SH-SY5Y (cell line): ENCODE measurements around the gene BLMH.

Experiments
- GATA2 ChIP-seq: IDR thresholded peaks from 2 replicates; pipeline ENCODE4 v1.6.1; 2011; ENCODE audit warnings: mild to moderate bottlenecking, low read depth, low read length
- GATA3 ChIP-seq: IDR thresholded peaks from 2 replicates; pipeline ENCODE4 v1.6.1; 2011; ENCODE audit warnings: low read depth, mild to moderate bottlenecking, low read length, moderate library complexity

BLMH gene

DNA sequence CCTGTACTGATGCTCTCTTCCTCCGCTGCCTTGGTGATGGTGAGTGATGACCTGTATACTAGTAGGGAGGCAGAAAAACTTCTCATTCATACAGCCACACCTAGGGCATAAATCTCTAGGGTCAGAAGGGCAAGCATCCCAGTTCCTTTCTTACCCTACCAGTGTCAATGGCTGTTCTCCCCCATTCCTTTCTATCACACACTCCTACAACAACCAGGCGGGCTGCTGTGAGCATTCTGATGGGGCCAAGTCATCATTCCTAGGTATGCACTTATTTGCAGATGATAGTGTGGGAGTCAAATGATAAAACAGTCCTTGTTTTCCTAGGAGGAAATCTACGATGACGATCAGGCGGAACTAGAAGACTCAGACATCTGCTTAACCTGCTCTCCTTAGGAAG is 42.3 kb downstream of the BLMH start:
- TF ChIP-seq GATA3 (no peak), GATA2 (no peak)

DNA sequence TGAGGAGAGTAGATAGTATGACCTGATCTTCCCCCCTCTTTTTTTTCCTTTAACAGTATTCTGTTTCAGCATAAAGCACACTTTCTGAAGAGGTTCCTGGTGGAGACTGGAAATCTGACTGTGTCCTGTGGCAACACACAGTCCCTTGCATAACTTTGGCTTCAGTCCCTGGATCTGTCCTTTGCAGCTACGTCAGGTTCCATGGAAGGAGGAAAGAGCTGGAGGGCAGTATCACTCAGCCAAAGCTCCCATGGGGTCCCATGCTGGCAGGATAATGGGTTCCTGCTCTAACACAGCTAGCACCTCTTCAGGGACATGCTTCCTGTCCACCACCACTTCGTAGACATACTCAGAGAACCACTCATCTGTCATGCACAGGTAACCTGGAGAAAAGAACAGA is 43.0 kb downstream of the BLMH start:
- TF ChIP-seq GATA2 (no peak), GATA3 (no peak)

- TF ChIP-seq GATA2 = no peak
- TF ChIP-seq GATA3 = no peak
Observed at GRCh38 chr17:30246460-30246859, 45.3 kb downstream of the BLMH start.

- TF ChIP-seq GATA2 (no peak), GATA3 (no peak)
Observed at GRCh38 chr17:30244853-30245385, 46.8 kb downstream of the BLMH start.

- TF ChIP-seq GATA2 (no peak), GATA3 (no peak)
Observed at GRCh38 chr17:30243568-30243967, 48.2 kb downstream of the BLMH start.

GRCh38 chr17:30243002-30243401 is 48.7 kb downstream of the BLMH start:
- no peak for TF ChIP-seq GATA2

DNA sequence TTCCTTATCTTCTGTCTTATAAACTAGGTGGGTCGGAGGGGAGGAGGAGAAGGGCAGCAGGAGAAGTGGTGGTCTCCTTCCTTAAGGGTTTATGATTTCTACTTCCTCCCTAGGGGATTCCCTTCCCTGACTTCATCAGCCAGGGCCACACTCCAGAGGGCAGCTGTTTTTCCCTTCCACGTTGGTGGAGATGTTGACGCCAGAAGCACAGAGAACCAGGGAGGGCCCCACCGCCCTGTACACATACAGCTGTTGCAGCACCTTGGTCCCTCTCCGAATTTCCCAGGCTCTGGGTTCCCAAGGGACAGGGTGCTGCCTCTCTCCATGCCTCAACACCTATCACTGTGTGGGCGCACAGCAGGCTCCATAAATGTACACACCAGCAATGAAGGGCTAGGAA is 50.7 kb downstream of the BLMH start:
- TF ChIP-seq GATA2 (no peak), GATA3 (no peak)

DNA sequence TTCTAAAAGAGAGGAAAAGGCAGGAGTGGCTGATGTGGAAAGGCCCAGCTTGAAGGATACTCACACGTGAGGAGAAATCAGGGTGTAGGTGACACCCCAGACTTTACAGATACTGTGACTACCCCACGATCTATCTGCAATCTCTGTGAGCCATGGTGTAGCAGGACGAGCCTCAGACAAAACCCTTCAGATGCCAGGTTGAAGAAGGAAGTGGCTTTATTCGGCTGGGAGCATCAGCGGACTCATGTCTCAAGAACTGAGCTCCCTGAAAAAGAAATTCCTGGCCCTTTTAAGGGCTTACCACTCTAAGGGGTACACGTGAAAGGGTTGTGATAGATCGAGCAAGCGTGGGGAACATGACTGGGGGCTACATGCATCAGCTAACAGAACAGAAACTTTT is 51.6 kb downstream of the BLMH start:
- TF ChIP-seq GATA2 (no peak), GATA3 (no peak)

DNA sequence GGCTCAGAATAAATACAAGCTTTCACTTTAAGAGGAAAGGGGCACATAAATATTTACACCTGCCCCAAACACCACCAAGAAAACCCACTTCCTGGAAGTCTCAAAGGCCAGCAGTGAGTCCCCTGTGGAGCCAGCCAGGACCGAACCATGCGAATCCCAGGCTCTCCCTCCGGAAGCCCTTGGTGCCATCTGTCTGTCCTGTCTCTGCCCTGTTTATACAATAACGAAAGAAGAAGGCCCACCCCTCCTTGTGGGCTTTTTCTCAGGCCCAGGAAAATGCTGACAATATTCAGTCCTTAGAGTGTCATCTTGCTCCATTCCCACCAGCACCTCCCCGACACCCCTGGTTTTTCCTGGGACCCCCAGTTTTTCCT is 52.7 kb downstream of the BLMH start:
- TF ChIP-seq GATA2 (no peak), GATA3 (no peak)

DNA sequence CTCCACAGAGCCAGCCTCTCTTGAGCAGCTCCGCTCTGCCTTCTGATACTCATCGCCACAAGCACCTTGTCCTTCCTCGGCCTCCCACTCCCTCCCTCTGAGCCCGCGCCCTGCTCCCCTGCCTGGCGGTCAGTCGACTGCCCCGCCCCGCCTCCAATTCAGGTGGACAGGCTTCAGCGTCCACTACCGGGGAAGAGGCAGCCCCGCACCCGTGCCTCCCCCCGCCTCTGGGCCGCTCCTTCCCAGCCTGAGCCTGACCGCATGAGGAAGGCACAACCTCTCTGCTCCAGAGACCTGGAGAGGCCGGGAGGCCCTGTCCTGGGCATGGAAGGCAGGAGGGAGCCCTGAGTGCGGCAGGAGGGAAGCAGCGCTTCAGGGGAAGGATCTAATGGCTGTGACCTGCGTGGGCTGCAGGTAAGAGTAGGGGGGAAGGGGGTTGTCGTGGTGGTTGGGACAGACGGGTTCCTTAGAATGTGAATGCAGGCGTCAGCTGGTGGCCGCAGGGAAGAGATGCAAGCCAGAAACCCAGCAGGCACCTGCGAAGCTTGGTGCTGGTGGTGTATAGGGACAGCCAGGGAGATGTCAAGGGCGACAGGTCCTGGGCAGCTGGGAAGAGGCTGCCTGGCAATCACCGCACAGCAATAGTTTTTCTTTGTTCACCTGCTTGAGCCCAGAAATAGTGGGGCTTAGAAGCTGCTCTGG is 53.2 kb downstream of the BLMH start:
- TF ChIP-seq GATA3 (no peak), GATA2 (no peak)

GRCh38 chr17:30238003-30238344 is 53.8 kb downstream of the BLMH start:
- TF ChIP-seq GATA3 (no peak), GATA2 (no peak)

- TF ChIP-seq GATA3 (no peak), GATA2 (no peak)
Observed at GRCh38 chr17:30237296-30238002, 54.3 kb downstream of the BLMH start.

DNA sequence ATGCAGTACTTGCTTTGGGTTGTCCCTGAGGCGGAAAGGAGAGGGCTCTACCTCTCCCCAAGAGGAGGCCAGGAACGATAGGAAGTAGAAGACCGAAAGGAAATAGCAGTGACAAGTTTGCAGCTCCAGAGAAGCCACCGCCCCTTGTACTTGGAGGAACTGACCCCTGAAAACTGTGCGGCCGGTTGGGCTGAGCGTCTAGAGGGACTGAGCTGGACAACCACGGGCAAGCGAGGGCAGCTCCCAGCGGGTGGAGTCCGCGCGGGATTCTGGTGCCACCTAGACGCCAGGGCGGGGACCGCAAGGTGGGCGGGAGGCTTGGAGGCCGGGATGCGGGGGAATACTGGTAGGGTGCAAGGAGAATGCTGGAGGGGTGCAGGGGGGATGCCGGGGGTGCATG is 55.0 kb downstream of the BLMH start:
- no peak for TF ChIP-seq GATA3
- no peak for TF ChIP-seq GATA2

DNA sequence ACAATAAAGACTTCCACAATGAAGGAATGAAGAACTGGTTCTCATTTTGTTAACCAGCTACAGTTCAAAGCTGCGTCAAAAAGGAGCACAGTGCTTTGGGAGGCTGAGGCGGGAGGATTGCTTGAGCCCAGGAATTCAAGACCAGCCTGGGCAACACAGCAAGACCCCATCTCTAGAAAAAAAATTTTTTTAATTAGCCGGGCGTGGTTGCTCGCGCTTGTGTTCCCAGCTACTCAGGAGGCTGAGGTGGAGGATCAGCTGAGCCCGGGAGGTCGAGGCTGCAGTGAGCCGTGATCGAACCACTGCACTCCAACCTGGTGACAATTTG is 55.5 kb downstream of the BLMH start:
- no peak for TF ChIP-seq GATA3
